Upper lobe of left lung (tissue), 6 donors: ENCODE measurements around the gene MAN1A1. TPM values are rescaled to one million over a fixed set of nuclear protein-coding genes. Genes with fewer than 3 reads are reported as not detected.

Experiments used
- ATAC-seq, 2 donors: fragments of 200-7000 bp; cut with Tn5 transposase; one replicate each; pipeline ENCODE4 v1.9.1; 2022; ENCODE audit warnings: mild to moderate bottlenecking in 2 of 2, moderate library complexity in 2 of 2; ENCODE audit not compliant: low FRiP score in 2 of 2
- DNase-seq, 2 donors: peaks; one replicate each; pipeline ENCODE4 v3.0.0-alpha.2; 2019 to 2020
- H3K27ac ChIP-seq, 4 donors: fragments of 200-600 bp; sonication (generic); one replicate each; pipeline ENCODE4 v1.5.1; 2016 to 2019
- H3K27me3 ChIP-seq, 4 donors: fragments of 200-600 bp; sonication (generic); one replicate each; pipeline ENCODE4 v1.5.1; 2017 to 2019
- H3K36me3 ChIP-seq, 4 donors: fragments of 200-600 bp; sonication (generic); one replicate each; pipeline ENCODE4 v1.5.1; 2016 to 2019
- H3K4me1 ChIP-seq, 4 donors: fragments of 200-600 bp; sonication (generic); one replicate each; pipeline ENCODE4 v1.5.1; 2018 to 2019
- H3K4me3 ChIP-seq, 4 donors: fragments of 200-600 bp; sonication (generic); one replicate each; pipeline ENCODE4 v1.5.1; 2017 to 2019; ENCODE audit warnings: mild to moderate bottlenecking in 2 of 4, moderate library complexity in 1 of 4
- H3K9me3 ChIP-seq, 4 donors: fragments of 200-600 bp; sonication (generic); one replicate each; pipeline ENCODE4 v1.5.1; 2018 to 2019
- EP300 ChIP-seq, 4 donors: sonication (generic); formaldehyde crosslinking; IDR thresholded peaks; one replicate each; pipeline ENCODE4 v1.5.1; 2017; ENCODE audit warnings: antibody characterized with exemption in 4 of 4, control low read depth in 2 of 4
- POLR2A ChIP-seq, 4 donors: fragments of 450-650 bp; IDR thresholded peaks; one replicate each; pipeline ENCODE4 v1.5.1; 2016 to 2017; ENCODE audit warnings: antibody characterized with exemption in 4 of 4, mild to moderate bottlenecking in 2 of 4
- POLR2AphosphoS5 ChIP-seq, 2 donors: sonication (generic); formaldehyde crosslinking; IDR thresholded peaks; one replicate each; pipeline ENCODE4 v1.5.1; 2017; ENCODE audit warnings: antibody characterized with exemption in 2 of 2
- WGBS, 2 donors: methylation state at CpG; one replicate each; pipeline ENCODE4 v1.1.5; 2017 to 2018; 5-methylcytosine and 5-hydroxymethylcytosine counted together
- total RNA-seq, 6 donors: library from RNA; depleted of rRNA in 4 of 6; stranded (reverse); fragments of >200 nt in 4 of 6; gene quantifications; one replicate each; pipeline versions ENCODE4 v1.1.0 to v1.2.1, GENCODE V29; 2016 to 2021
- TF ChIP-seq, protein P1 (sequence below), 6 experiments: fragments of 450-650 bp in 4 of 6; fragments of 200-600 bp in 2 of 6; sonication (generic) in 2 of 6; IDR thresholded peaks; one replicate each; pipeline ENCODE4 v1.5.1; 2016 to 2019; ENCODE audit warnings: antibody characterized with exemption in 6 of 6
- donor health status: DM: no; HTN: no; CAD: no; lungs with moderate emphysema.
- donor health status: DM: no; HTN: yes; CAD: no; lungs with severe emphysema.

The MAN1A1 gene
- total RNA-seq, 6 donors from 2014 or later = 61.8 to 98.6 (median 79.1) TPM

DNA sequence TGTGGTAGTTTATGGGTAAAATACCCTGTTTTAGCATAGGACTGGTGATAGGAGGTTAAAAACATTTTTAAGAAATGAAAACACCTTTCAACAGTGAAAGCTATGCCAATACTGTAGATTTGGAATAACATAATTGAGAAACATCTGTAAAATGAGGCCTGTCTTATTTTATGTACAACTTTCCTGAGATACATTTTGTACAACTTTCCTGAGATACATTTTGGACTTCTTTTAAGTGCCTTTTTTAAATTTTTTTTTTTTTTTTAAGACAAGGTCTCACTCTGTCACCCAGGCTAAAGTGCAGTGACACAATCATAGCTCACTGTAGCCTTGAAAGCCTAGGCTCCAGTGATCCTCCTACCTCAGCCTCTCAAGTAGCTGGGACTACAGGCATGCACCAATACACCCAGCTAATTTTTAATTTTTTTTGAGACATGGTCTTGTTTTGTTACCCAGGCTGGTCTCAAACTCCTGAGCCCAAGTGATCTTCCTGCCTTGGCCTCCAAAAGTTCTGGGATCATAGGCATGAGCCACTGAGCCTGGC is 84.6 kb downstream of the MAN1A1 start:
- Histone ChIP-seq H3K4me1 (peaks cover 0 to 19% (median 8%) of the 10 kb centered on the region in 4 donors), H3K27ac (no peak overlapping the region), H3K9me3 (no peaks in the 10 kb centered on the region), H3K27me3 (no peaks in the 10 kb centered on the region), H3K4me3 (no peak overlapping the region), H3K36me3 (no peaks in the 10 kb centered on the region)
- DNase-seq = no peak
- TF ChIP-seq, protein P1, sequence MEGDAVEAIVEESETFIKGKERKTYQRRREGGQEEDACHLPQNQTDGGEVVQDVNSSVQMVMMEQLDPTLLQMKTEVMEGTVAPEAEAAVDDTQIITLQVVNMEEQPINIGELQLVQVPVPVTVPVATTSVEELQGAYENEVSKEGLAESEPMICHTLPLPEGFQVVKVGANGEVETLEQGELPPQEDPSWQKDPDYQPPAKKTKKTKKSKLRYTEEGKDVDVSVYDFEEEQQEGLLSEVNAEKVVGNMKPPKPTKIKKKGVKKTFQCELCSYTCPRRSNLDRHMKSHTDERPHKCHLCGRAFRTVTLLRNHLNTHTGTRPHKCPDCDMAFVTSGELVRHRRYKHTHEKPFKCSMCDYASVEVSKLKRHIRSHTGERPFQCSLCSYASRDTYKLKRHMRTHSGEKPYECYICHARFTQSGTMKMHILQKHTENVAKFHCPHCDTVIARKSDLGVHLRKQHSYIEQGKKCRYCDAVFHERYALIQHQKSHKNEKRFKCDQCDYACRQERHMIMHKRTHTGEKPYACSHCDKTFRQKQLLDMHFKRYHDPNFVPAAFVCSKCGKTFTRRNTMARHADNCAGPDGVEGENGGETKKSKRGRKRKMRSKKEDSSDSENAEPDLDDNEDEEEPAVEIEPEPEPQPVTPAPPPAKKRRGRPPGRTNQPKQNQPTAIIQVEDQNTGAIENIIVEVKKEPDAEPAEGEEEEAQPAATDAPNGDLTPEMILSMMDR (IDR thresholded peaks at IDR 0.05) = no peak
- no peak for TF ChIP-seq POLR2AphosphoS5 (IDR thresholded peaks at IDR 0.05)
- ATAC-seq = no peak

- Histone ChIP-seq H3K9me3 (no peaks in the 10 kb centered on the region), H3K36me3 (no peaks in the 10 kb centered on the region), H3K27ac (no peak overlapping the region), H3K27me3 (no peaks in the 10 kb centered on the region), H3K4me3 (no peak overlapping the region), H3K4me1 (peaks cover 4 to 30% (median 17%) of the 10 kb centered on the region in 4 donors)
- no peak for ATAC-seq
- TF ChIP-seq EP300 (IDR thresholded peaks at IDR 0.05) = no peak
- no peak for TF ChIP-seq POLR2AphosphoS5 (IDR thresholded peaks at IDR 0.05)
- TF ChIP-seq, protein P1 (IDR thresholded peaks at IDR 0.05) = no peak
- no peak for TF ChIP-seq POLR2A (IDR thresholded peaks at IDR 0.05)
- 43 to 65% methylated on average over 2 of the region's 2 CpGs for WGBS, 2 donors
- DNase-seq = no peak
These were observed 86.9 kb downstream of the MAN1A1 start for GRCh38 chr6:119262612-119263011.

DNA sequence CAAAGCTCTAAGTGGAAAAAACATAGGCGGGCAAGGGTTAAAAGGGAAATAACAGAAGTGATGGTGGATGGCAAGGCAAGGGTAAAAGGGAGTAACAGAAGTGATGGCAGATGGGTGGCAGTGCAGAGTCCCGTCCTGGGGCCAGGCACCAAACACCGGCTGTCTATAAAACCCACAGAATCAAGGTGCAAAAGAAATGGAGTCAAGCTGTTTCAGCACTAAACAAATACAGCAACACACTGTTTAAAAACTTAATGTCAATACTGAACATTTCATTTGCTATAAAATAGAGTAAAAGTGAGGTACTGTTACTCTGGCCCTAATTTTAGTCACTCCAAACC is 87.6 kb downstream of the MAN1A1 start:
- TF ChIP-seq, protein P1 (IDR thresholded peaks at IDR 0.05) = no peak
- no peak for TF ChIP-seq POLR2AphosphoS5 (IDR thresholded peaks at IDR 0.05)
- no peak for TF ChIP-seq POLR2A (IDR thresholded peaks at IDR 0.05)
- TF ChIP-seq EP300 (IDR thresholded peaks at IDR 0.05) = no peak
- Histone ChIP-seq H3K27me3 (no peaks in the 10 kb centered on the region), H3K4me1 (peaks cover 4 to 30% (median 17%) of the 10 kb centered on the region in 4 donors), H3K4me3 (no peak overlapping the region), H3K9me3 (no peaks in the 10 kb centered on the region), H3K36me3 (no peaks in the 10 kb centered on the region), H3K27ac (peak overlapping the region in 2 of 4 donors; percentile 38 to 52)
- WGBS, 2 donors = 66 to 67% methylated on average over 3 of the region's 3 CpGs
- ATAC-seq (peak in 1 of 2 donors; percentile 13), DNase-seq (no peak)

GRCh38 chr6:119259027-119259426 is 90.5 kb downstream of the MAN1A1 start:
- no peaks in the 10 kb centered on the region for H3K27me3 ChIP-seq
- DNase-seq (no peak), ATAC-seq (no peak)
- no peak overlapping the region for H3K4me3 ChIP-seq
- H3K36me3 ChIP-seq = no peaks in the 10 kb centered on the region
- no peak overlapping the region for H3K27ac ChIP-seq
- no peaks in the 10 kb centered on the region for H3K9me3 ChIP-seq
- 33 to 65% methylated on average over 1 of the region's 1 CpG for WGBS, 2 donors
- peak in 1 of 4 donors; percentile 60 for TF ChIP-seq EP300 (IDR thresholded peaks at IDR 0.05)
- TF ChIP-seq, protein P1 (IDR thresholded peaks at IDR 0.05) = no peak
- peaks cover 4 to 30% (median 17%) of the 10 kb centered on the region in 4 donors for H3K4me1 ChIP-seq

GRCh38 chr6:119257726-119258125 is 91.8 kb downstream of the MAN1A1 start:
- no peaks in the 10 kb centered on the region for H3K27me3 ChIP-seq
- 94 to 97% methylated on average over 1 of the region's 1 CpG for WGBS, 2 donors

More at GRCh38 chr6:119257726-119258125, 91.8 kb downstream of the MAN1A1 start:
- no peak overlapping the region for H3K27ac ChIP-seq
- no peaks in the 10 kb centered on the region for H3K9me3 ChIP-seq
- H3K4me3 ChIP-seq = no peak overlapping the region
- DNase-seq (no peak), ATAC-seq (no peak)
- peaks cover 4 to 30% (median 17%) of the 10 kb centered on the region in 4 donors for H3K4me1 ChIP-seq
- no peak for TF ChIP-seq POLR2AphosphoS5 (IDR thresholded peaks at IDR 0.05)
- TF ChIP-seq, protein P1 (IDR thresholded peaks at IDR 0.05) = no peak
- TF ChIP-seq EP300 (IDR thresholded peaks at IDR 0.05) = no peak
- TF ChIP-seq POLR2A (IDR thresholded peaks at IDR 0.05) = no peak
- no peaks in the 10 kb centered on the region for H3K36me3 ChIP-seq
